NK-92 treated with Interleukin-12 subunit alpha and Interleukin-12 subunit beta, amount 100 ng/mL, for 24 hours (cell line): Measurements from ENCODE around the gene TDRD9.

ENCODE experiments used
- DNase-seq: peaks from one replicate; lab custom pipeline; 2025; lab: John Stamatoyannopoulos, UW

Gene TDRD9

DNA sequence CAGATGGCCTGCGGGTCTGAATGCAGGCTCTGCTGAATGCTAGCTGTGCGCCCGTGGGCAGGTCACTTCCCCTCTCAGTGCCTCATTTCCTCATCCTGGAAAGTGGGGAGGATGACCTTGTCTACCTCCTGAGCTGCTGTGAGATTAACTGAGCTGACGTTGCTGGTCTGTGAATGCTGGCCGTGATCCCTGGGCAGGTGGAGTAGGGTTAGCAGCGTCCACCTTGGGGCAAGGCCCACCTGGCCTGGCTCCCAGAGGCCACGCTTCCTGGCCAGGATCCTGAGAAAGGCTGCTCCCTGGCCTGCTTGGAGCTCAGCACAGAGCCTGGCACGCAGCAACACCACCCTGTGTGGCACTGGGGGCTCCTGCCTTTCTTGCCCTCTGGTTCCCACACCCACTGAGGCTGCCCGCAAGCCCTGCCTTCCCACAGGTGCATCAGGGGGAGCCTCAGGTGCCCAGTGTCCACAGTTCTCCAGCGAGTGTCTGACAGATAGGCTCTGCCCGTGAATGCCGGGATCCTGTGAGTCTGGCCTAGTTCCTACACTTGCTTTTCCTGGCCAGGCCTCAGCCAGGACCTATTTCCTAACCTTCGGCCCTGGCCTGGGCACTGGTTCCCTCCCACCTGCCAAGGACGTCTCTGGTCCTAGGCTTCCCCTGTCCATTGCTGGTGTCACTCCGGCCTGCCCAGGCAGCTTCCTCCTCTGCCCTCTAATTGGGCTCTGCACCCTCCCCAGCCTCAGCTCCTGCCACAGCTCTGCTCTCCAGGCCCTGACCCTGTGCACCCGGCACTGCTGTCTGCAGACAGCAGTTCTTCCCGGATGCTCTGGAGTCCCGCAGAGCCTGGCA lies 37.2 kb upstream of the TDRD9 start:
- no peak for DNase-seq

DNA sequence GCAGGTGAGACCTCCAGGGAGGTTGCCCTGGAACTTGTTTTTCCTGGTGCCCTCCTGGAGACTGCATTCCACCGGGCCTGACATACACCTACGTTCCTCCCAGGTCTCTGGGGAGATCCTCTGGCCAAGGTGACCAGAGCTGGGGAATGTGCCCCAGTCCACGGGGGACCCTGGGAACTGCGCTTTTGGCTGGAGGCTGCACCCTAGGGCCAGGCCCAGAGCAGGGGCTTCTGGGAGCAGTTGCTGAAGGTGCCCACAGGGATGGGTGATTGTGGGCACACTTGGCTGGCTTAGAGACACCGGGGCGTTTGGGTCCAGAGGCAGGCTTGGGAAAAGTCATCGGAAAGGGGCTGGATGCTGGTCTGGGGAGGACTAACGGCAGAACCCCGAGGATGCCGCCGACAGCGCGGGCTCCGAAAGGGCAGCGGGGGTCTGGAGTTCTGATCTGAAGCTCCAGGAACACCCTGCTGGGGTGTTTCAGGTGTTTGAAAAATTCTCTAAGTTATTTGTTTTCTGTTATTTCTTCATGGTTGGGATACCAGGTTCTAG lies 36.5 kb upstream of the TDRD9 start:
- DNase-seq = no peak

DNA sequence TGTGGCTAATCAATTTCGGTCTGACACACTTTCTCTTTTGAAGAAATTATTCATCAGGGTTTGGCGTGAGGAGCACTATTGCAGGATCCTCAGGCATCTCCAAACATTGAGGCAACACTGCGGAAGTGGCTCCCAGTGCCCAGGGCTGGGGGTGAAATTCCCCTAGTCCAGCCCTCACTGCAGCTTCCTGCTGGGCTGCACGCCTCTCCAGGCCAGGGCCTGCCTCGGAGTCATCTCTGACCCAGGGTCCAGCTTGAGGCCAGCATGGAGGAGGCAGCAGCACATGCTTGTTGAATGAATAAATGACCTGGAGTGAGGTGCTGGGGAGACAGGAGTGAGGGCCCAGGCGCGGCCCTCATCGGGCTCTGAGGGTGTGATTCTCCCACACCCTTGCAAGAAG lies 36.0 kb upstream of the TDRD9 start:
- no peak for DNase-seq

DNA sequence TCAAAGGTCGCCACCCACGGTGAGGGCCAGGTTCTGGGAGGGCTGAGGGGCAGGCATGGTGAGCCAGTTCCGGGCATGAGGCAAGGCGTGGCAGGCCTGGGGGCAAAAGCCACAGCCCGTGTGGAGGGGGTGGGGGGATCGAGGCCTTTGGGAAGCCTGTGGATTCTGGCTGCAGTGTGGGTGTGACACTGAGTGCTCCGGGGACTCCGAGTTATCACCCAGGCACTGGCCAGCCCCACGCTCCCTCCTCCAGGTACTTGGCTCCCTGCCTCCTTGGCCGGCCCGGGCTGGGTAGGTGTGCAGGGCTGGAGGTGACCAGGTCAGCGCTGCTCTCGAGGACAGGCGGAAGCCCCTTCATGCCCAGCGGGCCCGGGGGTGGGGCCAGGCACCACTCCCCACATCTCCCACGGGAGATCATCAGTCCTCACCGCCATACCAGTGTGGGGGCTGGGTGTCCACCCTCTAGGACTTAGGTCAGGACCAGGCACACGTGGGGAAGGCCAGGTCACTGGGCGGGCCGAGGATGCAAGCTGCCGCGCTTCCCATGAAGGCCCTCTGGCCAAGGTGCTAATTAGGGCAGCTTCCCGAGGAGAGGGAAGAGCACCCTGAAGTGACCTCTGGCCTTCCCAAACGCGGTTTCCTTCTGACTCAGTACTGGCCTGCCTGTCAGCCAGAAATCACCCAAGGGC lies 34.1 kb upstream of the TDRD9 start:
- DNase-seq = no peak

DNA sequence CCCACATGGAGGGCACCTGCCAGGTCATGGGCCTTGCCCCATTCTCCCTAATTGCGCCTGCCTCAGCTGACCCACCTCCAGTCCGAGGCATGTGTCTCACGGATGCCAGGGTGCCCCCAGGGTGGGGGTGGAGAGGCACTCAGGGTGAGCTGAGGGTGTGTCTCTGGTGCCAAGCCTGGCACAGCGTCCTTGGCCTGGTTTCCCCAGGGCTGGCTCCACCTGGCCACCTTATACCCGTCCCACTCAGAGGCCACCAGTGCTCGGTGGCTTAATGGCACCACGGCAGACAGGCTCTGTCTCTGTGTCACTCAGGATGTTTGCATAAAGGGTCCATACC lies 33.6 kb upstream of the TDRD9 start:
- DNase-seq = no peak

DNA sequence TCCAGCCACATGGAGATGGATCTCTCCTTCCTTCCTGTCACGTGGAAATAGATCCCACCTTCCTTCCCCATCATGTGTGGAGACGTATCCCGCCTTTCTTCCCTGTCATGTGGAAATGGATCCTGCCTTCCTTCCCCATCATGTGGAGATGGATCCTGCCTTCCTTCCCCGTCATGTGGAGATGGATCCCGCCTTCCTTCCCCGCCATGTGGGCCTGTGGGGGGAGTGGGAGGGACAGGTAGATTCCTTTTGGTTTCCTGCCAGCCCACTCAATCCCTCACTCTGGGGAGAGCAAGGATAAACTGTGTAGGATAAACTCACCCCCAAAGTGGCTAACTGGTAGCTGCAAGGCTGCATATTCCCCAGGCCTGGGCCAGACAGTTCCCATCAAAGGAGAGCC lies 31.7 kb upstream of the TDRD9 start:
- DNase-seq = no peak

DNA sequence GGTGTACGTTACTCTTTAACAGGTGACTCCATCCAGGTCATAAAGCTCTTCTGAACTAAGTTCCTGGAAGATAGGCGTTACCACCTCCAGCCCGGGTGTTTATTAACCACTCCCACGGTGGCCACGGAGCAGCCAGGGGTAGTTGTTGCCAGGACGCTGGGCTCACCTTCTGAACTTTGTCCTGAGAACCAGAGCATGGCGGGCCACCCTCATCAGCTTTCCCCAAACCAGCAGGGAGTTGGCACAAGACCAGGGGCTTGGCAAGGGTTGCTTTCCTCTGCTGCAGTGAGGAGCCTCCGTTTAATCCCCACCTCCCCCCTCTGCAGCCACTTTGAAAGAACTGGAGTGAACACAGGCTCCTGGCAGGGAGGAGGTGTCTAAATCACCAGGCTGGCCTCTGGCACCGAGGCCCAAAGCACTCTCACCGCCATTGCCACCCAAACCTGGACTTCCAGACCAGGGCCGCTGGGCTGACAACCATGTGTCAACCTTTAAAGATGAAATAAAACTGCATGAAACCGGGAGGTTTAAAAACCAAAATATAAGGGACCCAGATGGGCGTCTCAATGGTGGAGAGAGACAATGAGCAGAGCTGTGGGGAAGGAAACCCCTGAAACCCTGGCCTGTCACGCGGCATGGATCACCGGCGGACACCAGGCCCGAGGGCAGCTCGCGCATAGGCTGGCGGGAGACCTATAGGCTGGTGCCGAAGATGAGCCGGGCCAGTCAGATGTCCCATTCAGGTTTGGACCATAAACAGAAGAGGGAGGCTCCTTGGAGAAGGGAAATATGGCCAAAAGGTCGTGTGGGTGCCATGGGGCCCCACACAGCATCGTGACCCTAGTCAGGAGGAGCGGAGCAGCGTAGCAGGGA lies 30.9 kb upstream of the TDRD9 start:
- DNase-seq = no peak

DNA sequence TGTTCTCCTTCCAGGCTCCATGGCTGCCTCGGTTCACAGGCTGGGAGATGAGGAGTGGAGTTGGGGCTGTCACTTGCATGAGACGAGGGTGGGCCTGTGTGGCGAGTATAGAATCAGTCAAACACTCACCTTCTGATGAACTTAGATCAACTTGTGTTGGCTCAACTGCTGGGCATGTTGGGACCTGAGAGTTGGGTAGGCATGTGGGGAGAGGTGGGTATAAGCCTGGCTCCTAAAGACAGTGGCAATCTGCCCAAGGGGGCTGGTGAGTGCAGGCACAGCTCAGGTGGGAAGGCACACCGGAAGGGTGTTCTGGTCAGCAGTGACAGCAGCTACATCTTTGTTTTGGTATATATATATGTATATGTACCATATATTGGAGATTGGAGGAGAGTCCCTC lies 30.1 kb upstream of the TDRD9 start:
- no peak for DNase-seq

DNA sequence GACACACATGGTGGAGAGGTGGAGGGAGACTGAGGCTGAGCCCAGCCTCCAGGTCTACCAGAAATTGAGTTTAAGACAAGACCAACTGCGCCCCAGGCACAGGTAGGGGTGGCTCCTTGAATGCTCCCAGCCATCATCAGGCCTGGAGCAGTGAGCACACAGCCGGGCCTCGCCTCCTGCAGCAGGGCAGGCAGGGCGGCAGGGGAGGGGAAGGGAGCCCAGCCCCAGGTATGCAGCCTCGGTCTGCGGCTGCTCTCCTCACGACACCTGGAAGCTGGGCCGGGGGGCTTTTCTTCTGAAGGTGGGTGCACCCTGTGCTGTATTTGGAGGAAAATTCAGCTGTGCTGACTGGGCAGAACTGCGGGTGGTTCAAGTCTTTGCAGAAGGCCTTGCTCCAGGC lies 29.5 kb upstream of the TDRD9 start:
- DNase-seq = no peak

DNA sequence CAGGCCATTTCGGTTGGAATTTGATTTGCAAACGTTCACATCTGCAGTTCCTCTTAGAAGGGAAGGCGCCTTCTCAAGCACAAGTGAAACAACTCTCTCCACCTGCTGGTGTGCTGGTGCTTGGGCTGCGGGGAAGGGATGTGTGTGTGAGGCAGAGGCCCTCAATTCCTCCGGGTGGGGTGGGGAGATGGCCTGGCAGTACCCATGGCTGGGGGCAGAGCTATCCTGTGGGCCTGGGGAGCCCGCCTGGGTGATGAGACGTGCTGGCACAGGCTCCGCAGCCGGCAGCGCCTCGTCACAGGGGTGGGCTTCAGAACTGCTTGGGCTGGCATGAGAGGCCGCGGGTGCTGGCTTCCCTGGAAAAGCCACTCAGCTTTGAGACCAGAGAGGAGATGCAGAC lies 28.9 kb upstream of the TDRD9 start:
- no peak for DNase-seq

DNA sequence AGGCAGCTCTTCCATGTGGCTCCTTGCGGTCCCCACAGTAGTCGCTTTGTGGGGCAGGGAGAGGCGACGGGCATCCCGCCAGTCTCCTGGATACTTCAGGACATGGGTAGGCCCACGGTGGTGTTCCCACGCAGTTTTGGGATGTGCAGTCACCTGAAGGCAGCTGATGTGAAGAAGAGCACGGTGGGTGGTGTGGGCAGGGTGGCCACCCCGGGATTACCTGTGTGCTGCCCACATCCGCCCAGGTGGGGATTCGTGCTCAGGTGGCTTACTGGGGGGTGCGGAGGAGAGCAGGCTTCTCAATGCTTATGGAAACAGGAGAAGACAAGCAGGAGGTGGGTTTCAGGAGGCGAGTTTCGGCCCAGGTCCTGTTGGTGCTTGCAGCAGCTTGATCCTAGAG lies 28.4 kb upstream of the TDRD9 start:
- no peak for DNase-seq

DNA sequence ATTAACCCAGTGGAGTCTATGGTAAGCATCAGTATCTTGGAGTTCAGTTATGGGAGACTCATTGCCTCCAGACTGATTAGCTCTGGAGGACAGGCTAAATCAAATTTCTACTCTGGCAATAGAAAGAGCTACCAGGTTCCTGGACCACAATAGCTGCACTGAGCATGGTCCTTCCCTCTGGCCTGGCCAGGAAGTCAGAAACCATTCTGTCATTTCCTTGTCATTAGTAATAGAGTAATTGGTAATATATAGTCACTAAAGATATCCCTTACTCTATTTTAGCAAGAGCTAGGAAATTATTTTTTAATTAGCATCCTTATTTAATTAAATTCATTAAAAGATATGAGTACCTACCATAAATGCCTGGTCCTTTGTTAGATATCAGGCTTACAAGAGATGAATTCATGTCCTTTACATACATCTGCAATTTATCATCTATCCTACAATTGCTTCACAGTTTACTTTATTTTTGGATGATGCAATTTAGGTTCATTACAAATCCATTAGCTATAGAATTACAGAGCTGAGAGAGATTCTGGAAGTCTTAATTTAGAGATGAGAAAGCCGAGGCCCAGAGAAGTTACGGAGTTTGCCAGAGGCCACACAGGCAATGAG lies 23.7 kb upstream of the TDRD9 start:
- no peak for DNase-seq

DNA sequence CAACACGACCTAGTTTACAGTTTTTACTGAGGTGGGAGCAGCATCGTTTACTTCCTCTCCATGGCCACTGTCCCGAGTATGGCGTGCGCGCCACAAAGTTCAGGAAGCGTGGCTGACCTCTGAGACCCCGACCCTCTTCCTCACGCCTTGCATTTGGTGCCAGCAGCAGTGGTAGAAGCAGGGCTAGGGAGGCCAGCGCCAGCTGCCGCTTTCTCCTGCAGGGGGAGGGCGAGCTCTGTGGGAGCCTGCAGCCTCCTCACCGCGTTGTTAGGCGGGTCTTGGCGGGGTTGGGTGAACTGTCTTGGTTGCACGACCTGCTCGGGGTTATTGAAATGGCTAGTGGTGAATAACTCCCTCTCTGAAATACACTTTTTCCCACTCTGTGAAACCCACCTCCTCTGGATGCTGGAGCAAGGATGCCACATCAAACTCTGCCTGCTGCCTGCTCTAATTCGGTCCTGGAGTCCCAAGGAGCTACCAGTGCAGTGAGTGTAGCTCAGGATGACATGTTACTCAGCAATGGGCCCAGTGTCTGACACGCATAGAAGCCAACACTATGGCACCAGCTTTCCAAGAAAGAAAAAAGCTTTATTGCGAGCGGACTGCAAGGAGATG lies 22.3 kb upstream of the TDRD9 start:
- no peak for DNase-seq

DNA sequence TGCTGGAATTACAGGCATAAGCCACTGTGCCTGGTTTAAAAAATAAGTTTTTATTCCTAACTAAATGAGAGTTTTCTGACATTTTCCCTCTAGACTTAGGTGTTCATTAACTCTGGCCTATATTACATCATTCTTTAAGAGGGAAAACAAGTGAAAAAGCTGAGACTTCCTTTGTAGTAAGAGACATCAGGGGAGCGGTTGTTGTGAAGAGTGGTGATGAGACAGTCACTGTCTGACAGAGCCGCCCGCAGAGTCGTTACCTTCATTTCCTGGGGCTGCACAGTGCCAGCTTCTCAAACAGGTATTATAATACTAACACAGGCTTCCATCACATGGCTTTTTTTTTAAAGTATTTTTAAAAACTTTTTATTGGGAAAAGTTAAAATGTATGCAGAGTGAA lies 19.7 kb upstream of the TDRD9 start:
- no peak for DNase-seq

DNA sequence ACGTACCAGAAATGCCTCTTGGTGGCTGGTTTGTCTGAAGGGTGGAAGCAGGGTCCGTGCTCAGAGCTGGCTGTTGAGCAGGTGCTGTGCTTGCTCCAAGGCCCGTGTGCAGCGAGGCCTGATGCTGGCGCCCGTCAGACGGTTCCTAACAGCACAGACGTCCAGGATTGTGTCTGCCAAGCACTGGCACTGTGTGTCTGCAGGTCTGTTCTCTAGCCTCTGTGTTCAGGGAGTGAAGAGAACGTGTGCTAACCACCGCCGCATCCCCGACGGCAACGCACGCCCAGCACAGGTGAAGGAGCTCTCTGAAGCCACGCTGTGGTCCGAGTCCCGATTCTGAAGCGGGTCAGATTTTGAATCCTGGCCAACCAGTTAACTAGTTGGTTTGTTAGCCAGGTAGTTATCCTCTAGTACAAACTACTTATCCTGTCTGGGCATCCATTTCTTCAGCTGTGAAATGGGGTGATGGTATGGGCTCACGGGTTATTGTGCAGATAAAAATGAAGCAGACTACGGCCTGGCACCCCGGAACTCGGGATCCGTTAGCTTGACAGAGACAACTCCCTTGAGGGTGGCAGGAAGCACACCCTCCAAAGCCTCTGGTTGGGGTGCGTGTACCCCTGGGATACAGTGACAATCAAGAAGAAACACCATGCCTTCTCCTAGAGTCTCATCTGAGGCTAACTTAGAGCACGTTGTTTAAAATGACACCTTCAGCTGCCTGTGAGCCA lies 18.6 kb upstream of the TDRD9 start:
- DNase-seq = no peak

DNA sequence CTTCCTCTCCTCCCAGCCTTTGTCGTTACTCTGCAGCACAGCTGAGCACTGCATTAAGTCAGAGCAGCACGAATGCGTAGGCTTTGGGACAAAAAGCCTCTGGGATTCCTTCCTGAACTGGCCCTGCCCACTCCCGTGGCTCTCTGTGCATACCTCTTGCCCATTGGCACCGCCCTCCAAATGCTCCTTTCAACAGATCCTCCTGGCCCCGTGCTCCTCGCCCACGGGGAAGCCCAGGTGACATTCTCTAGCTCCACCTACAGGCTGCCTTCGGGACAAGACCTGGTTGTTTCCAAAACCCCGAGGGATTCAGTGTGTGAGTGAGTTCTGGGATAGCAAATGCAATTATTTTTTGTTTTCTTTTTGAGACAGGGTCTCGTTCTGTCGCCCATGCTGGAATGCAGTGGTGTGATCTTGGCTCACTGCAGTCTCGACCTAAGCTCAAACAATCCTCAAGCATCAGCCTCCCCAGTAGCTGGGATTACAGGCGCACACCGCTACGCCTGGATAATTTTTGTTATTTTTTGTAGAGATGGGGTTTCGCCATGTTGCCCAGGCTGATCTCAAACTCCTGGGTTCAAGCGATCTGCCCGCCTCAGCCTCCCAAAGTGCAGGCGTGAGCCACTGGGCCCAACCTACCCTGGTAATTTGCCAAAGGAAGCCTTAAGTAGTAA lies 17.9 kb upstream of the TDRD9 start:
- no peak for DNase-seq

DNA sequence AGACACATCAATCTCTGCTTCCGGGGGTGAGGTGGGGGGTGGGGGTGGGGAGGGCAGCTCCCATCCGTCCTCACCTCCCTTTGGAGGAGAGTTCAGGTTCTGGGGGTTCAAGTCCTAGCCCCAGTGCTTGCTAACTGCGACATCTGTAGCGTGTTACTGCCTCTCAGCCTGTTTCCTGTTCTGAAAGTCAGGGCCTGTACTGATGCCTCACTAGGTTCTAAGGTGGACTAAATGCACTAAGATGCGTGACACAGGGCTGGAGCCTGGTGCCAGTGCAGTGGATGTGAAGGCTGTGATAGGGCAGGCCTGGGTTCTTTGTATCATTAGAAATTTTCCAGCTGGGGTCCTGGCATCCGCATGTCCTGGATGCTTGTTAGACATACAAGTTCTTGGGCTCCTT lies 17.3 kb upstream of the TDRD9 start:
- no peak for DNase-seq

DNA sequence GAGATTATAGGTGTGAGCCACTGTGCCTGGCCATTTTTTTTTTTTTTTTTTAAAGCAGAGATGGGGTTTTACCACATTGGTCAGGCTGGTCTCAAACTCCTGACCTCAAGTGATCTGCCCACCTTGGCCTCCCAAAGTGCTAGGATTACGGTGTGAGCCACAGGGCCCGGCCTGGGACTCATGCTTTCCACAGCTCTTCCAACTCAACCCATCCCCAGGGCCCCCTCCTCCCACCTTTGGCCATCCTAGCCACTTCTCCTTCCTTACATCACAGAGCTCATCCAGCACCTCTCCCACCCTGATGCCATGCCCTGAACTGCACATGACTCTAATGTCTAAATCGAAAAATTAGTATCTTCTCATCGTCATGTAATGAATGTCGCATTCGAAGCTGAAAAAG lies 12.6 kb upstream of the TDRD9 start:
- DNase-seq = no peak

DNA sequence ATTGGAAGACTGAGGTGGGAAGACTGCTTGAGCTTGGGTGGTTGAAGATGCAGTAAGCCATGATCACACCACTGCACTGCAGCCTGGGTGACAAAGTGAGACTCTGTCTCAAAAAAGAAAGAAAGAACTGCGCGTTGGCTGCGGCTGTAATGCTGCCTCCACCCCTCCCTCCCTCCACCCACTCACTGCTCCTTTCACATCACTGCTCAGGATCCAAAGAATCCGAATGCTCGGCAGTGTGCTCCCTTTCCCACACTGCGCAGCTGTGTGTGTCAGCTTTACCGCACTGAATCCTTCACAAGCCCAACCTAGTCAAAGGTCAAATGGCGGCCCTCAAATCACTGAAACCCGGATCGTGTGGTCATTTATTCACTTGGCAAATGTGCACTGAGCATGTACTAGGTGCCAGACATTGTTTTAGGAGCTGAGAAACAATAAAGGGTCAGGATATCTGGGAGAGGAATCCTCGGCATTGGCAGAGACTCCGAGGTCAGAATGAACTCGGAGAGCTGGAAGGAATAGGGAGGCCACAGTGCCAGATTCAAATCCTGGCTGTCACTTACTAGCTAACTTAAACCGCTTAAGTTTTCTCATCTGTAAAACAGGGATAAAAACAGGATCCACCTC lies 11.5 kb upstream of the TDRD9 start:
- DNase-seq = no peak
